ENCODE measurements around the gene POLE4. TPM values are rescaled to one million over a fixed set of nuclear protein-coding genes. Genes with fewer than 3 reads are reported as not detected.

The POLE4 gene
- 27.4 and 44.3 TPM in 2 replicates for total RNA-seq (ENCODE audit: low replicate concordance)

GRCh38 chr2:74958274-74959105 is at the start of gene POLE4:
Gene POLE4 (plus strand): TSS chr2:74958643. CDS start chr2:74958680, 37 bp downstream.
- peak; percentile 80 for DNase-seq (ENCODE audit: low read depth)
- no peak for TF ChIP-seq CTCF (IDR thresholded peaks at IDR 0.05; ENCODE audit: insufficient read depth, low read length)
- peak within 1 kb of the TSS; percentile 80 for H3K4me3 ChIP-seq (ENCODE audit: low read depth, low read length)

- peak overlapping the region; percentile 22 for H3K4me3 ChIP-seq (ENCODE audit: low read depth, low read length)
- DNase-seq (ENCODE audit: low read depth) = peak; percentile 18
- no peak for TF ChIP-seq CTCF (IDR thresholded peaks at IDR 0.05; ENCODE audit: insufficient read depth, low read length)
Measured at GRCh38 chr2:74908748-74909444, 49.5 kb upstream of the POLE4 start.

GRCh38 chr2:74910245-74910644 is 48.2 kb upstream of the POLE4 start:
- TF ChIP-seq CTCF (IDR thresholded peaks at IDR 0.05; ENCODE audit: insufficient read depth, low read length) = no peak
- no peak for DNase-seq (ENCODE audit: low read depth)
- no peak overlapping the region for H3K4me3 ChIP-seq (ENCODE audit: low read depth, low read length)

- no peak for TF ChIP-seq CTCF (IDR thresholded peaks at IDR 0.05; ENCODE audit: insufficient read depth, low read length)
- no peak overlapping the region for H3K4me3 ChIP-seq (ENCODE audit: low read depth, low read length)
- no peak for DNase-seq (ENCODE audit: low read depth)
Measured at GRCh38 chr2:74911061-74911460, 47.4 kb upstream of the POLE4 start.

GRCh38 chr2:74915743-74916142 is 42.7 kb upstream of the POLE4 start:
- no peak for TF ChIP-seq CTCF (IDR thresholded peaks at IDR 0.05; ENCODE audit: insufficient read depth, low read length)
- DNase-seq (ENCODE audit: low read depth) = no peak
- no peak overlapping the region for H3K4me3 ChIP-seq (ENCODE audit: low read depth, low read length)

- DNase-seq (ENCODE audit: low read depth) = no peak
- H3K4me3 ChIP-seq (ENCODE audit: low read depth, low read length) = no peak overlapping the region
- no peak for TF ChIP-seq CTCF (IDR thresholded peaks at IDR 0.05; ENCODE audit: insufficient read depth, low read length)
Measured at GRCh38 chr2:74916394-74916793, 42.0 kb upstream of the POLE4 start.

Measured in fibroblast of the aortic adventitia (primary cell).